Ammon's horn (tissue), 1 donor: Measurements from ENCODE around the gene NLRP3.
"Not testable (repeated sequence)": the region's sequence is repeated elsewhere in the genome, so short reads cannot be mapped to it uniquely, and the experiment has no call there.

Experiments
- DNase-seq: peaks from one replicate; pipeline ENCODE4 v3.0.0-alpha.2; 2016; ENCODE audit warnings: low spot score

NLRP3 gene

DNA sequence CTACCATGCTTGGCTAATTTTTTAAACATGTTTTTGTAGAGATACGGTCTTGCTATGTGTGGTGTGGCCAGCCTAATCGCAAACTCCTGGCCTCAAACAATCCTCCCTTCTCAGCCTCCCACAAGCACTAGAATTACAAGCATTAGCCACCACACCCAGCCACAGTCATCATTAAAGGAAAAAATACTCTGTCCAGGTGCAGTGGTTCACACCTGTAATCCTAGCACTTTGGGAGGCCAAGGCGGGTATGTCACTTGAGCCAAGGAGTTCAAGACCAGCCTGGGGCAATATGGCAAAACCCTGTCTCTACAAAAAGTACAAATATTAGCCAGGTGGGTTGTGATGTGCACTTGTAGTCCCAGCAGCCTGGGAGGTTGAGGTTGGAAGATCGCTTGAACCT is 25.0 kb upstream of the NLRP3 start:
- DNase-seq: no peak

DNA sequence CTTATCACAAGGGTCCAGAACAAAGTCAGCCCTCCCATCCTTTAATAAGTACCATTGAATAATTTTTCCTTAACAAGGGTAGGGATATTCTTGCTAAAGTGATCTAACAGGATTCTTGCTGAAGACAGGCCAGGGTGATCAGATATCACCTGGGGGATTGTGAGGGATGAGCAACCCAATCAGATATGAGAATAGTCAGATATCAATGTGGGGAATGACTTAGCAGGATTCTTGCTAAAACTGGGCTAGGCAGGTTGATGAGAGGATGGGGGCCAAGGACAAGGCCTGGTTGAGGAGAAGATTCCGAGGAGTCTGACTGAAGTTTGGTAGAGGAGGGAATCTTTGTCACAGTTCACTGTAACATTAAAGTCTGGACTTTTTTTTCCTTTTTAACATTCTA is 23.9 kb upstream of the NLRP3 start:
- no peak for DNase-seq

DNA sequence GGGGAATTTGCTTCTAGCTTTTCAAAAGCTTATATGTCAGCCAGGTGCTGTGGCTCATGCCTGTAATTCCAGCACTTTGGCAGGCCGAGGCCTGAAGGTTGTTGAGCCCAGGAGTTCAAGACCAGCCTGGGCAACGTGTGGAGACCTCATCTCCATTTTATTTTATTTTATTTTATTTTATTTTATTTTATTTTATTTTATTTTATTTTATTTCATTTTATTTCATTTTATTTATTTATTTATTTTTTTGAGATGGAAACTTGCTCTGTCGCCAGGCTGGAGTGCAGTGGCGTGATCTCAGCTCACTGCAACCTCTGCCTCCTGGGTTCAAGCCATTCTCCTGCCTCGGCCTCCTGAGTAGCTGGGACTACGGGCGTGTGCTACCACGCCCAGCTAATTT is 20.9 kb upstream of the NLRP3 start:
- not testable (repeated sequence) for DNase-seq

DNA sequence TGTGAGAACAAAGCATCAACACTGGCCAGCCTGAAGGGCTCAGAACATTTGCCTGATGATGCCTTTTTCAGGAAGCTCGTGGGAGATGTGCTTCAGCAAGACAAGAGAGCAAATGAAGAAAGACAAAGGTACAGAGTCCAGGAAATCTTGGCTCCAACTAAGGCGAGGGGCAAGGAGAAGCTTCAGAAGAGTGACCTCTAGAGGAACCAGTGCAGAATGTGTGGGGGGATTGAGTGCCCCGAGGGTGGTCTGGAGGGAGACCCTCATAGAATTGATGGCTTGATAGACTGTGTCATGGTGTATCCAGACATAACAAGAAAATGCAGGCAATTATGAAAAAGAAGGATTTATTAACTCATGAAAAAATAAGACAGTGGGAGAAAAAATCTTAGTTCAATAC is 15.3 kb upstream of the NLRP3 start:
- DNase-seq: no peak

GRCh38 chr1:247401310-247402119 is 14.5 kb upstream of the NLRP3 start:
- no peak for DNase-seq

- no peak for DNase-seq
These were observed 13.8 kb upstream of the NLRP3 start for GRCh38 chr1:247402120-247402675.

- no peak for DNase-seq
These were observed 9.8 kb upstream of the NLRP3 start for GRCh38 chr1:247406014-247406656.

- DNase-seq: peak; percentile 18
These were observed 8.8 kb upstream of the NLRP3 start for GRCh38 chr1:247407180-247407616.

GRCh38 chr1:247408100-247408499 is 7.9 kb upstream of the NLRP3 start:
- no peak for DNase-seq

- no peak for DNase-seq
These were observed 6.0 kb upstream of the NLRP3 start for GRCh38 chr1:247409869-247410544.

DNA sequence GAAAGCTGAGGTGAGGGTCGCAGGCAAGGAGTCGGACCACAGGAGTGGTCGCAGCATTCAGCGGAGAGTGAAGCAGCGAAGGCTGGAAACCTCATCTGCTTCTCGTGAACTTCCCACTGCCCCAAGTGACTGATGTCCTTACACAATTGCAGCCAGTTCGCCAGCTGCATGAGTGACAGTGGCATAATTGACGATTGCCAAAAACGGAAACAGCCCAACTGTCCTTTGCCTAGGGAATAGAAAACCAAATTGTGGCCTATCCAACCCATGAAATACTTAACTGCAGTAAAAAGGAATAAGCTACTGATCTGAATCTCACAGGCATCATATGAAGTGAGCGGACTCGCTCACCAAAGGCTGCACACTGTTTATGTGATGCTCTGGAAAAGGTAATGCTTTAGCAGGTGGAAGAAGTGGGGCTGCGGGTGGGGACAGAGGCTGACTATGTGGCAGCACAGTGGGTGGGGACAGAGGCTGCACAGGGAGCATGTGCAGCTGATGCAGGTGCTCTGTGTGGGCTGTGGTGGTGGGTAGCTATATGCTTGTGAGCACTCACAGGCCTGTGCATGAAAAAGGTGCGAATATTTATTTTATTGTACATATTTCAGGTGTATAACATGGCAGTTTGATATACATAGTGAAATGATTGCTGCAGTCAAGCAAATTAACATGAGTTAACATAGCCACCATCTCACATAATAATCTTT is 4.2 kb upstream of the NLRP3 start:
- no peak for DNase-seq

DNA sequence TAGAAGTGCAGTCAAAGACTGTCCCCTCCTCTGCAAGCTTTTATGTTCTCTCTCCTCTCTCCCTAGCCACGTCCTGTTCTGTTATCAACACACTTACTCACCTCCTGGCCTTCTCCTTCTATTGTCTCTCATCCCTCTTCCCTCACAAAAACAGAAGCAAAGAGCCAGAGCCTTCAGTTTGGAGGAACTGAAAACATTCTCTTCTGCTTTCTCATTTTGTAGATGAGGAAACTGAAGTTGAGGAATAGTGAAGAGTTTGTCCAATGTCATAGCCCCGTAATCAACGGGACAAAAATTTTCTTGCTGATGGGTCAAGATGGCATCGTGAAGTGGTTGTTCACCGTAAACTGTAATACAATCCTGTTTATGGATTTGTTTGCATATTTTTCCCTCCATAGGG is 1.9 kb downstream of the NLRP3 start:
- peak; percentile 39 for DNase-seq

DNA sequence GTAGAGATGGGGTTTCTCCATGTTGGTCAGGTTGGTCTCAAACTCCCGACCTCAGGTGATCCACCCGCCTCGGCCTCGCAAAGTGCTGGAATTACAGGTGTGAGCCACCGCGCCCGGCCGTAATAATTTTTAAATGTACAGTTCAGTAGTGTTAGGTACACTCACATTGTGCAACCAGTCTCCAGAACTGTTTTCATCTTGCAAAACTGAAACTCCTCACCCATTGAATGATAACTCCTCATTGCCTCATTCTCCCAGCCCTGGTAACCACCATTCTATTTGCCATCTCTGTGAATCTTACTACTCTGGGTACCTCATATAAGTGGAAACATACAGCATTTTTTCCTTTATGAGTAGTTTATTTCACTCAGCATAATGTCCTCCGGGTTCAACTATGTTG is 3.4 kb downstream of the NLRP3 start:
- no peak for DNase-seq

GRCh38 chr1:247421074-247421473 is 5.1 kb downstream of the NLRP3 start:
- DNase-seq: no peak

DNA sequence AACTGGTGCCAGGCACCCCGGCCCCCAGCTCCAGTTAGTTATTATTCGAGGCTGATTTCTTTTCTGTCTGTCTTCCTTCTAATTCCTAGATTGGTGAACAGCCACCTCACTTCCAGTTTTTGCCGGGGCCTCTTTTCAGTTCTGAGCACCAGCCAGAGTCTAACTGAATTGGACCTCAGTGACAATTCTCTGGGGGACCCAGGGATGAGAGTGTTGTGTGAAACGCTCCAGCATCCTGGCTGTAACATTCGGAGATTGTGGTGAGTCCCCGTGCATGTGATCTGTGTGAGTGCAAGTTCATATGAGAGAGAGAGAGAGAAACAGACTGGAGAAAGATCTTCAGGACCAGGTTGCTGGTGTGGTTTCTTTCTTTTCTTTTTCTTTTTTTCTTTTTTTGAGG is 13.5 kb downstream of the NLRP3 start:
- no peak for DNase-seq

DNA sequence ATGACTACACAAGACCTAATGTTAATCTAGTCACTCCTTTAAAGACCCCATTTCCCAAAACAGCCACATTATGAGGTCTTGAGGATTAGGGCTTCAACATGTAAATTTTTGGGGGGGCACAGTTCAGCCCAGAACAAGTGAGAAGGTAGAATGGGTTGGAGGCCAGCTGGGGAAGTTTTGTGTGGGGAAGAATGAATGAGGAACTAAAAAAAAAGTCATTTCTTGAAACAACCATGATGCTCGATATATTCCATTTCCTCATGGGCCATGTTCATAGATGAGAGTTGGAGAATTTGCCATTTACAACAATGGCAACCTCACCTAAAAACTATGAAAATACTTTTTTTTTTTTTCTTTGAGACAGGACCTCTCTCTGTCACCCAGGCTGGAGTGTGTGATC is 14.5 kb downstream of the NLRP3 start:
- no peak for DNase-seq

DNA sequence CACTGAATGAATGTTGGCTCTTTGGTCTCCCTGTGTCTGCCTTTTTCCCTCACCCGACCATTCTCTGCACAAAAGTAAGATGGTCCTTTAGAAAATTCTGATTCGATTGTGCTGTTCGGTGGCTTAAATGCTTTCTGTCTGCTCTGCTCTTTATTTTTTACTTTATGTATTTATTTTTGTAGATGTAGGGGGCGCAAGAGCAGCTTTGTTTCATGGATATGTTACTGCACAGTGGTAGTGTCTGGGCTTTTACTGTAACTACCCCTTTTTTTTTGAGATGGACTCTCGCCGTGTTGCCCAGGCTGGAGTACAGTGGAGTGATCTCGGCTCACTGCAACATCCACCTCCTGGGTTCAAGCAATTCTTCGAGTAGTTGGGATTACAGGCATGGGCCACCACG is 15.7 kb downstream of the NLRP3 start:
- DNase-seq: no peak

GRCh38 chr1:247434005-247434404 is 18.0 kb downstream of the NLRP3 start:
- no peak for DNase-seq

- peak; percentile 42 for DNase-seq
These were observed 19.2 kb downstream of the NLRP3 start for GRCh38 chr1:247435030-247435758.

DNA sequence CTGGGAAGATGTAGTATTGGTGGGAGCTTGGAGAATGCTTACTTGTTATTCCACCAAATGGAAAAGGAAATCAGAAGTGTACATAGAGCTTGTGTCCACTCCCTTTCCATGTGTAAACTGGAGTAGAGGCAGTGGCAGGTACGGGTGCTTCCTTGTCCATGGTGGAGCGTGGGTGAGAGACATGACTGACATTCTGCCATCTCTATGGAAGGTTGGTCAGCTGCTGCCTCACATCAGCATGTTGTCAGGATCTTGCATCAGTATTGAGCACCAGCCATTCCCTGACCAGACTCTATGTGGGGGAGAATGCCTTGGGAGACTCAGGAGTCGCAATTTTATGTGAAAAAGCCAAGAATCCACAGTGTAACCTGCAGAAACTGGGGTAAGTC is 19.8 kb downstream of the NLRP3 start:
- no peak for DNase-seq
